Stimulated activated CD4-positive, alpha-beta T cell treated with anti-CD3 and anti-CD28 coated beads, Interleukin-15, amount 100 ng/mL, for 1 hour (primary cell): ENCODE data around the gene DCP1A.
"Not testable (repeated sequence)": the region's sequence is repeated elsewhere in the genome, so short reads cannot be mapped to it uniquely, and the experiment has no call there.

Experiments used
- DNase-seq, 2 donors: peaks; one replicate each; pipeline ENCODE4 v3.0.0-alpha.2; 2020; ENCODE audit warnings: low read depth in 1 of 2, low spot score in 1 of 2

The DCP1A gene

GRCh38 chr3:53269193-53269592 is 78.2 kb downstream of the DCP1A start:
- not testable (repeated sequence) for DNase-seq

- DNase-seq: no peak
These were observed 79.6 kb downstream of the DCP1A start for GRCh38 chr3:53267766-53268165.

GRCh38 chr3:53264718-53265117 is 82.6 kb downstream of the DCP1A start:
- DNase-seq: no peak

- no peak for DNase-seq
These were observed 83.4 kb downstream of the DCP1A start for GRCh38 chr3:53263907-53264306.

GRCh38 chr3:53261712-53262111 is 85.6 kb downstream of the DCP1A start:
- DNase-seq: no peak

GRCh38 chr3:53260286-53260785 is 87.0 kb downstream of the DCP1A start:
- DNase-seq: no peak

GRCh38 chr3:53259427-53260259 is 87.7 kb downstream of the DCP1A start:
- DNase-seq: no peak

- DNase-seq: no peak
These were observed 88.5 kb downstream of the DCP1A start for GRCh38 chr3:53258600-53259426.

- no peak for DNase-seq
These were observed 89.9 kb downstream of the DCP1A start for GRCh38 chr3:53257465-53257864.

GRCh38 chr3:53256704-53257055 is 90.7 kb downstream of the DCP1A start:
- no peak for DNase-seq

GRCh38 chr3:53255775-53256703 is 91.3 kb downstream of the DCP1A start, which contains the start of gene TKT:
Gene TKT, minus strand, starts transcription at chr3:53256022. Its CDS starts 80 bp downstream, at chr3:53255942.
- DNase-seq: peak; percentile 56 to 75

- DNase-seq: peak in 1 of 2 donors; percentile 24
These were observed 91.9 kb downstream of the DCP1A start for GRCh38 chr3:53255423-53255774.

- peak in 1 of 2 donors; percentile 24 for DNase-seq
These were observed 92.6 kb downstream of the DCP1A start for GRCh38 chr3:53254509-53255422.

GRCh38 chr3:53253707-53254508 is 93.4 kb downstream of the DCP1A start:
- DNase-seq: no peak

- not testable (repeated sequence) for DNase-seq
These were observed 94.4 kb downstream of the DCP1A start for GRCh38 chr3:53252947-53253322.

- DNase-seq: no peak
These were observed 95.0 kb downstream of the DCP1A start for GRCh38 chr3:53252096-53252946.

- no peak for DNase-seq
These were observed 96.3 kb downstream of the DCP1A start for GRCh38 chr3:53250881-53251605.

GRCh38 chr3:53250453-53250852 is 96.9 kb downstream of the DCP1A start:
- no peak for DNase-seq
